Measurements from ENCODE around the gene FGA.

FGA gene

GRCh38 chr4:154578919-154579318, 11.6 kb downstream of the FGA start:
- no peak for DNase-seq

GRCh38 chr4:154577324-154577723, 13.2 kb downstream of the FGA start:
- DNase-seq: no peak

- no peak for DNase-seq
Measured at GRCh38 chr4:154574311-154574710, 16.2 kb downstream of the FGA start.

GRCh38 chr4:154573190-154573870, 17.2 kb downstream of the FGA start:
- DNase-seq: no peak

GRCh38 chr4:154569584-154569983, 21.0 kb downstream of the FGA start:
- no peak for DNase-seq

GRCh38 chr4:154569028-154569427, 21.5 kb downstream of the FGA start:
- no peak for DNase-seq

- no peak for DNase-seq
Measured at GRCh38 chr4:154566639-154567204, 23.8 kb downstream of the FGA start.

GRCh38 chr4:154565704-154566103, 24.8 kb downstream of the FGA start:
- DNase-seq: no peak

- no peak for DNase-seq
Measured at GRCh38 chr4:154564311-154564710, 26.2 kb downstream of the FGA start.

- DNase-seq: no peak
Measured at GRCh38 chr4:154562697-154563254, 27.8 kb downstream of the FGA start, which contains the start of gene FGB. Gene FGB, plus strand, starts transcription at chr4:154563011. Its CDS starts 8 bp downstream, at chr4:154563019.

GRCh38 chr4:154560824-154561231, 29.7 kb downstream of the FGA start:
- DNase-seq: no peak

- DNase-seq: no peak
Measured at GRCh38 chr4:154560419-154560801, 30.1 kb downstream of the FGA start.

GRCh38 chr4:154559494-154560418, 30.8 kb downstream of the FGA start:
- no peak for DNase-seq

GRCh38 chr4:154559141-154559493, 31.4 kb downstream of the FGA start:
- no peak for DNase-seq

GRCh38 chr4:154551872-154552686, 38.5 kb downstream of the FGA start:
- DNase-seq: peak; percentile 83

- DNase-seq: peak; percentile 98
Measured at GRCh38 chr4:154549894-154550790, 40.4 kb downstream of the FGA start, which contains the start of gene PLRG1. Gene PLRG1, minus strand, starts transcription at chr4:154550400. Its CDS starts 92 bp downstream, at chr4:154550308.

- DNase-seq: no peak
Measured at GRCh38 chr4:154545689-154546088, 44.9 kb downstream of the FGA start.

- DNase-seq: no peak
Measured at GRCh38 chr4:154542271-154542879, 48.2 kb downstream of the FGA start.

All from midbrain (tissue), 1 donor.